Heart left ventricle (tissue), 13 donors: ENCODE results near the gene BRD1.

Source experiments
- CTCF ChIP-seq, 12 donors: fragments of 200-600 bp; sonication (generic) in 4 of 12; IDR thresholded peaks; one replicate each; pipeline versions ENCODE4 v1.5.0 to v1.8.0; 2018 to 2022; ENCODE audit warnings: antibody characterized with exemption in 12 of 12, mild to moderate bottlenecking in 5 of 12
- POLR2A ChIP-seq, 2 donors: fragments of 450-650 bp; IDR thresholded peaks; one replicate each; pipeline ENCODE4 v1.6.1; 2017; ENCODE audit warnings: antibody characterized with exemption in 2 of 2, mild to moderate bottlenecking in 2 of 2, moderate library complexity in 2 of 2
- donor health status: ischemic (EF 13 %, LVEDD 7.1; RV severe dilation, severe dysfunction).
- donor health status: DM: no; HTN: yes; CAD: no.
- donor health status: DM: no; HTN: no; CAD: no.
- donor health status: ischemic (EF 25% LVEDD 6.9; RV normal size, moderate dysfunction).
- donor health status: ischemic (EF 25% LVEDD 5.7; RV mildly dilated, moderate dysfunction).
- donor health status: ischemic (EF 35%, LVEDD 5.7; RV mildly dilated, moderate dysfunction).
- donor health status: nonischemic (EF 11% LVEDD 7.7; RV severe dilation, severe dysfunction).
- donor health status: DM: yes; HTN: yes; CAD: no.
- donor health status: PGD.
- donor health status: ischemic (EF 29% LVEDD 5.4; RV normal size, mild dysfunction).
- donor health status: nonischemic (EF 23%, LVEDD 6.1; RV moderate dilation, normal function).

GRCh38 chr22:49824185-49824925 lies 3.3 kb downstream of the BRD1 start:
- TF ChIP-seq CTCF (IDR thresholded peaks at IDR 0.05) (no peak), POLR2A (IDR thresholded peaks at IDR 0.05) (no peak)
